ENCODE results near the gene PGBD5.

Gene PGBD5

GRCh38 chr1:230340526-230341161 lies 85.5 kb downstream of the PGBD5 start:
- 87% methylated on average over 7 of the region's 7 CpGs for WGBS

DNA sequence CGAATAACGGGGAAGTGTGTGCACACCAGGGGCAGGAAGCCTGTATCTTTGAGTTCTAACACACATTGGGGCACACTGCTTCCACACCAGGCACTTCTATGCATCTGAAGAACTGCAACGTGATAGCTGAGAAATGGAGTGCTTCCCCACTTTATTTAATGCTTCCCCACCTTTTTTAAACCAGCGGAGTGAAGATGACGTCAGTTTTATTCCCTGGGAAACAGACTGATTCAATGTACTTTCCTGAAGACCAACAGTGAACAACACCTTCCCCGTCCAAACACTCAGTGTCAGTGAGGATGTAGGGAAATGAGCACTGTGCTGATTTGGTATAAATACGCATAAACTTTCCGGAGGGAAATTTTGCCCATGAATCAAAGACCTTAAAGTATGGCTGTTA lies 87.1 kb downstream of the PGBD5 start:
- Histone ChIP-seq H3K79me1 (replicated peaks; ENCODE audit: low read length, poor library complexity, severe bottlenecking) (no peaks in the 10 kb centered on the region), H3K27ac (ENCODE audit: low read length, poor library complexity, severe bottlenecking) (no peak overlapping the region), H3K4me3 (ENCODE audit: insufficient read depth in 1 of 2, low read depth in 1 of 2, low read length in 2 of 2) (no peak overlapping the region), H3K4me2 (ENCODE audit: low read length, poor library complexity, severe bottlenecking) (no peak overlapping the region), H2BK15ac (ENCODE audit: low read depth, poor library complexity, severe bottlenecking) (no peak overlapping the region), H3K18ac (ENCODE audit: low read depth in 1 of 2, low read length in 2 of 2) (no peak overlapping the region), H3K9me3 (ENCODE audit: control insufficient read depth, low read length) (no peaks in the 10 kb centered on the region), H2BK5ac (ENCODE audit: low read depth, low read length, poor library complexity, severe bottlenecking) (no peak overlapping the region), H2BK12ac (ENCODE audit: low read length in 2 of 2) (no peak overlapping the region), H2BK120ac (ENCODE audit: low read depth, low read length) (no peak overlapping the region), H3K23ac (ENCODE audit: low read length in 2 of 2) (no peak overlapping the region), H2AK5ac (ENCODE audit: low read length, severe bottlenecking) (no peak overlapping the region), H3K4me1 (ENCODE audit: control insufficient read depth, insufficient read depth, low read depth, low read length) (no peaks in the 10 kb centered on the region), H2AFZ (ENCODE audit: low read depth, low read length) (no peak overlapping the region), H4K8ac (ENCODE audit: low read length) (no peak overlapping the region), H3K27me3 (ENCODE audit: control insufficient read depth in 1 of 2, insufficient read depth in 1 of 2, low read length in 2 of 2) (peaks cover 6 to 13% of the 10 kb centered on the region in 2 experiments), H3K4ac (ENCODE audit: low read depth in 1 of 2, low read length in 2 of 2) (no peak overlapping the region), H3K9ac (ENCODE audit: low read length) (no peak overlapping the region), H3K36me3 (ENCODE audit: control insufficient read depth in 1 of 2, insufficient read depth in 2 of 2, low read depth in 1 of 2, low read length in 2 of 2) (no peaks in the 10 kb centered on the region), H3K14ac (ENCODE audit: low read length in 2 of 2) (no peak overlapping the region), H4K91ac (ENCODE audit: low read length) (no peak overlapping the region)
- 79% methylated on average over 6 of the region's 8 CpGs for WGBS
- DNase-seq = no peak

More at GRCh38 chr1:230340526-230341161, 85.5 kb downstream of the PGBD5 start:
- Histone ChIP-seq H2AFZ (ENCODE audit: low read depth, low read length) (no peak overlapping the region), H3K27me3 (ENCODE audit: control insufficient read depth in 1 of 2, insufficient read depth in 1 of 2, low read length in 2 of 2) (peaks cover 6 to 7% of the 10 kb centered on the region in 2 experiments), H3K4me2 (ENCODE audit: low read length, poor library complexity, severe bottlenecking) (no peak overlapping the region), H2BK12ac (ENCODE audit: low read length in 2 of 2) (no peak overlapping the region), H4K8ac (ENCODE audit: low read length) (no peak overlapping the region), H3K14ac (ENCODE audit: low read length in 2 of 2) (no peak overlapping the region), H2BK5ac (ENCODE audit: low read depth, low read length, poor library complexity, severe bottlenecking) (no peak overlapping the region), H3K4ac (ENCODE audit: low read depth in 1 of 2, low read length in 2 of 2) (no peak overlapping the region), H3K18ac (ENCODE audit: low read depth in 1 of 2, low read length in 2 of 2) (no peak overlapping the region), H3K9ac (ENCODE audit: low read length) (no peak overlapping the region), H3K4me1 (ENCODE audit: control insufficient read depth, insufficient read depth, low read depth, low read length) (no peaks in the 10 kb centered on the region), H3K27ac (ENCODE audit: low read length, poor library complexity, severe bottlenecking) (no peak overlapping the region), H3K23ac (ENCODE audit: low read length in 2 of 2) (no peak overlapping the region), H3K9me3 (ENCODE audit: control insufficient read depth, low read length) (no peaks in the 10 kb centered on the region), H2BK120ac (ENCODE audit: low read depth, low read length) (no peak overlapping the region), H4K91ac (ENCODE audit: low read length) (no peak overlapping the region), H3K79me1 (replicated peaks; ENCODE audit: low read length, poor library complexity, severe bottlenecking) (no peaks in the 10 kb centered on the region), H3K4me3 (ENCODE audit: insufficient read depth in 1 of 2, low read depth in 1 of 2, low read length in 2 of 2) (no peak overlapping the region), H3K36me3 (ENCODE audit: control insufficient read depth in 1 of 2, insufficient read depth in 2 of 2, low read depth in 1 of 2, low read length in 2 of 2) (no peaks in the 10 kb centered on the region), H2BK15ac (ENCODE audit: low read depth, poor library complexity, severe bottlenecking) (no peak overlapping the region), H2AK5ac (ENCODE audit: low read length, severe bottlenecking) (no peak overlapping the region)
- DNase-seq = no peak

DNA sequence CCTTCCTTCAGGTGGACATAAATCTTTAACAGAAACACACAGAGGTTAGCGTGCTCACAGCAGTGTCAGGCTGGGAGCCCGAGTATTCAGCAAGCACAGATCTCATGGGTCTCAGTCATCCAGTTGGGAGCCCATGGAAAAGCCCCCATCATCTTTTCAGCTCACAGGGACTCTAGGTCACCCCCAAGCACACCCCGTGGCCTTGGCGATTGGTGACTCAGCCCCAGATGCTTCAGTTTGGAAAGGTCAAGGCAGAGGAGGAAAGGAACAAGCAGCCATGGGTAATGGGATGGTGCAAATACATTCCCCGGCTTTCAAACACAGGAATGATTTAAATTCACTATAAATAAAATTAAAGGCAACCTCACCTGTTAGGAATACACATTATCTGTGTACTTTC lies 88.9 kb downstream of the PGBD5 start:
- Histone ChIP-seq H3K4me2 (ENCODE audit: low read length, poor library complexity, severe bottlenecking) (no peak overlapping the region), H2BK12ac (ENCODE audit: low read length in 2 of 2) (no peak overlapping the region), H3K18ac (ENCODE audit: low read depth in 1 of 2, low read length in 2 of 2) (no peak overlapping the region), H3K4me3 (ENCODE audit: insufficient read depth in 1 of 2, low read depth in 1 of 2, low read length in 2 of 2) (no peak overlapping the region), H3K36me3 (ENCODE audit: control insufficient read depth in 1 of 2, insufficient read depth in 2 of 2, low read depth in 1 of 2, low read length in 2 of 2) (no peaks in the 10 kb centered on the region), H3K27me3 (ENCODE audit: control insufficient read depth in 1 of 2, insufficient read depth in 1 of 2, low read length in 2 of 2) (peaks cover 6 to 16% of the 10 kb centered on the region in 2 experiments), H2BK120ac (ENCODE audit: low read depth, low read length) (no peak overlapping the region), H2BK5ac (ENCODE audit: low read depth, low read length, poor library complexity, severe bottlenecking) (no peak overlapping the region), H2BK15ac (ENCODE audit: low read depth, poor library complexity, severe bottlenecking) (no peak overlapping the region), H3K79me1 (replicated peaks; ENCODE audit: low read length, poor library complexity, severe bottlenecking) (no peaks in the 10 kb centered on the region), H3K23ac (ENCODE audit: low read length in 2 of 2) (no peak overlapping the region), H3K9ac (ENCODE audit: low read length) (no peak overlapping the region), H3K27ac (ENCODE audit: low read length, poor library complexity, severe bottlenecking) (no peak overlapping the region), H3K9me3 (ENCODE audit: control insufficient read depth, low read length) (no peaks in the 10 kb centered on the region), H3K14ac (ENCODE audit: low read length in 2 of 2) (no peak overlapping the region), H3K4me1 (ENCODE audit: control insufficient read depth, insufficient read depth, low read depth, low read length) (no peaks in the 10 kb centered on the region), H4K91ac (ENCODE audit: low read length) (no peak overlapping the region), H3K4ac (ENCODE audit: low read depth in 1 of 2, low read length in 2 of 2) (no peak overlapping the region), H2AK5ac (ENCODE audit: low read length, severe bottlenecking) (no peak overlapping the region), H2AFZ (ENCODE audit: low read depth, low read length) (no peak overlapping the region), H4K8ac (ENCODE audit: low read length) (no peak overlapping the region)
- no peak for DNase-seq
- WGBS = 84% methylated on average over 2 of the region's 5 CpGs

- H3K79me1 ChIP-seq (replicated peaks; ENCODE audit: low read length, poor library complexity, severe bottlenecking) = no peaks in the 10 kb centered on the region
- no peak overlapping the region for H4K8ac ChIP-seq (ENCODE audit: low read length)
- H2BK15ac ChIP-seq (ENCODE audit: low read depth, poor library complexity, severe bottlenecking) = no peak overlapping the region
- no peak overlapping the region for H3K4me3 ChIP-seq (ENCODE audit: insufficient read depth in 1 of 2, low read depth in 1 of 2, low read length in 2 of 2)
- no peak overlapping the region for H3K23ac ChIP-seq (ENCODE audit: low read length in 2 of 2)
- H2BK5ac ChIP-seq (ENCODE audit: low read depth, low read length, poor library complexity, severe bottlenecking) = no peak overlapping the region
- no peak overlapping the region for H2BK120ac ChIP-seq (ENCODE audit: low read depth, low read length)
- H3K9ac ChIP-seq (ENCODE audit: low read length) = no peak overlapping the region
- H3K4ac ChIP-seq (ENCODE audit: low read depth in 1 of 2, low read length in 2 of 2) = no peak overlapping the region
- H3K4me2 ChIP-seq (ENCODE audit: low read length, poor library complexity, severe bottlenecking) = no peak overlapping the region
- no peak overlapping the region for H4K91ac ChIP-seq (ENCODE audit: low read length)
- DNase-seq = no peak
- H3K36me3 ChIP-seq (ENCODE audit: control insufficient read depth in 1 of 2, insufficient read depth in 2 of 2, low read depth in 1 of 2, low read length in 2 of 2) = no peaks in the 10 kb centered on the region
- no peak overlapping the region for H3K27ac ChIP-seq (ENCODE audit: low read length, poor library complexity, severe bottlenecking)
- 77% methylated on average over 12 of the region's 12 CpGs for WGBS
- H3K27me3 ChIP-seq (ENCODE audit: control insufficient read depth in 1 of 2, insufficient read depth in 1 of 2, low read length in 2 of 2) = peaks cover under 1 to 17% of the 10 kb centered on the region in 2 experiments
- no peaks in the 10 kb centered on the region for H3K9me3 ChIP-seq (ENCODE audit: control insufficient read depth, low read length)
- no peaks in the 10 kb centered on the region for H3K4me1 ChIP-seq (ENCODE audit: control insufficient read depth, insufficient read depth, low read depth, low read length)
- no peak overlapping the region for H3K18ac ChIP-seq (ENCODE audit: low read depth in 1 of 2, low read length in 2 of 2)
- H2AFZ ChIP-seq (ENCODE audit: low read depth, low read length) = no peak overlapping the region
- no peak overlapping the region for H2AK5ac ChIP-seq (ENCODE audit: low read length, severe bottlenecking)
- H3K14ac ChIP-seq (ENCODE audit: low read length in 2 of 2) = no peak overlapping the region
- H2BK12ac ChIP-seq (ENCODE audit: low read length in 2 of 2) = no peak overlapping the region
Measured at GRCh38 chr1:230335861-230336522, 90.1 kb downstream of the PGBD5 start.
